ENCODE measurements around the gene KRTAP20-1.

Gene KRTAP20-1

GRCh38 chr21:30616125-30616524 lies at the start of gene KRTAP20-1:
Gene KRTAP20-1, plus strand, starts transcription at chr21:30616425. Its CDS starts 30 bp downstream, at chr21:30616455.
- no peak for DNase-seq (ENCODE audit: low read depth)

GRCh38 chr21:30567617-30568016 lies 48.6 kb upstream of the KRTAP20-1 start:
- DNase-seq (ENCODE audit: low read depth), result no peak

- peak; percentile 1 for DNase-seq (ENCODE audit: low read depth)
These were observed 38.5 kb upstream of the KRTAP20-1 start for GRCh38 chr21:30577766-30578165.

GRCh38 chr21:30579346-30579745 lies 36.9 kb upstream of the KRTAP20-1 start:
- DNase-seq (ENCODE audit: low read depth), result no peak

- DNase-seq (ENCODE audit: low read depth), result no peak
These were observed 36.1 kb upstream of the KRTAP20-1 start for GRCh38 chr21:30580132-30580531.

- no peak for DNase-seq (ENCODE audit: low read depth)
These were observed 33.4 kb upstream of the KRTAP20-1 start for GRCh38 chr21:30582870-30583269.

GRCh38 chr21:30590297-30590696 lies 25.9 kb upstream of the KRTAP20-1 start, which contains the start of gene KRTAP22-2:
Gene KRTAP22-2, minus strand, starts transcription at chr21:30590397.
- no peak for DNase-seq (ENCODE audit: low read depth)

- no peak for DNase-seq (ENCODE audit: low read depth)
These were observed 24.1 kb upstream of the KRTAP20-1 start, which contains the start of gene KRTAP6-3 for GRCh38 chr21:30592140-30592539. Gene KRTAP6-3, plus strand, starts transcription at chr21:30592440. Its CDS starts 6 bp downstream, at chr21:30592446.

GRCh38 chr21:30598802-30599201 lies 17.4 kb upstream of the KRTAP20-1 start, which contains the start of gene KRTAP6-2:
Gene KRTAP6-2, minus strand, starts transcription at chr21:30598902. Its CDS starts 28 bp downstream, at chr21:30598874.
- DNase-seq (ENCODE audit: low read depth), result no peak

- no peak for DNase-seq (ENCODE audit: low read depth)
These were observed 15.4 kb upstream of the KRTAP20-1 start, which contains the start of gene KRTAP22-1 for GRCh38 chr21:30600787-30601186. Gene KRTAP22-1, plus strand, starts transcription at chr21:30601087.

- DNase-seq (ENCODE audit: low read depth), result no peak
These were observed 10.3 kb upstream of the KRTAP20-1 start for GRCh38 chr21:30605968-30606367.

GRCh38 chr21:30612132-30612531 lies 4.1 kb upstream of the KRTAP20-1 start:
- DNase-seq (ENCODE audit: low read depth), result no peak

- DNase-seq (ENCODE audit: low read depth), result no peak
These were observed 2.4 kb upstream of the KRTAP20-1 start, which contains the start of gene KRTAP6-1 for GRCh38 chr21:30613836-30614235. Gene KRTAP6-1, minus strand, starts transcription at chr21:30613930. Its CDS starts 26 bp downstream, at chr21:30613904.

- no peak for DNase-seq (ENCODE audit: low read depth)
These were observed 1.0 kb upstream of the KRTAP20-1 start for GRCh38 chr21:30615199-30615598.

GRCh38 chr21:30620080-30620479 lies 3.9 kb downstream of the KRTAP20-1 start:
- peak; percentile 19 for DNase-seq (ENCODE audit: low read depth)

GRCh38 chr21:30620522-30620921 lies 4.3 kb downstream of the KRTAP20-1 start, which contains the start of gene KRTAP20-4:
Gene KRTAP20-4, plus strand, starts transcription at chr21:30620627.
- DNase-seq (ENCODE audit: low read depth), result no peak

GRCh38 chr21:30623362-30623761 lies 7.1 kb downstream of the KRTAP20-1 start:
- DNase-seq (ENCODE audit: low read depth), result no peak

- DNase-seq (ENCODE audit: low read depth), result no peak
These were observed 9.4 kb downstream of the KRTAP20-1 start for GRCh38 chr21:30625449-30626165.

GRCh38 chr21:30628109-30628508 lies 11.9 kb downstream of the KRTAP20-1 start:
- DNase-seq (ENCODE audit: low read depth), result no peak

GRCh38 chr21:30629200-30629599 lies 13.0 kb downstream of the KRTAP20-1 start:
- DNase-seq (ENCODE audit: low read depth), result peak; percentile 32

GRCh38 chr21:30634906-30635305 lies 18.7 kb downstream of the KRTAP20-1 start, which contains the start of gene KRTAP20-2:
Gene KRTAP20-2, plus strand, starts transcription at chr21:30635206. Its CDS starts 58 bp downstream, at chr21:30635264.
- no peak for DNase-seq (ENCODE audit: low read depth)

GRCh38 chr21:30638686-30639085 lies 22.5 kb downstream of the KRTAP20-1 start:
- DNase-seq (ENCODE audit: low read depth), result no peak

- no peak for DNase-seq (ENCODE audit: low read depth)
These were observed 26.3 kb downstream of the KRTAP20-1 start, which contains the start of gene KRTAP20-3 for GRCh38 chr21:30642564-30642963. Gene KRTAP20-3, plus strand, starts transcription at chr21:30642864.

Data from HS-5 (cell line).